Loucy (cell line): ENCODE measurements around the gene AFF3.

ENCODE experiments used
- H2AFZ ChIP-seq: fragments of 200-600 bp; sonication (generic); 2 replicates; pipeline ENCODE4 v1.6.0; 2016; ENCODE audit warnings: antibody characterized with exemption, mild to moderate bottlenecking, low read length, moderate library complexity
- H3F3A ChIP-seq: fragments of 200-600 bp; 2 replicates; pipeline ENCODE4 v1.6.0; 2016; ENCODE audit warnings: antibody characterized with exemption, low read depth, mild to moderate bottlenecking
- H3K27me3 ChIP-seq: fragments of 200-600 bp; sonication (generic); 2 replicates; pipeline ENCODE4 v1.6.1; 2014; ENCODE audit warnings: low read length, mild to moderate bottlenecking; ENCODE audit not compliant: insufficient read depth, poor library complexity, severe bottlenecking
- H3K36me3 ChIP-seq: fragments of 200-600 bp; sonication (generic); 2 replicates; pipeline ENCODE4 v1.6.1; 2016; ENCODE audit warnings: low read length; ENCODE audit not compliant: insufficient read depth
- H3K4me1 ChIP-seq: fragments of 200-600 bp; sonication (generic); 2 replicates; pipeline ENCODE4 v1.5.1; 2014; ENCODE audit warnings: low read length, mild to moderate bottlenecking; ENCODE audit not compliant: insufficient read depth, poor library complexity, severe bottlenecking
- H3K4me2 ChIP-seq: fragments of 200-600 bp; sonication (generic); 2 replicates; pipeline ENCODE4 v1.6.0; 2014; ENCODE audit warnings: antibody characterized with exemption, low read length, low read depth, mild to moderate bottlenecking; ENCODE audit not compliant: poor library complexity, severe bottlenecking
- H3K4me3 ChIP-seq: fragments of 200-600 bp; sonication (generic); 2 replicates; pipeline ENCODE4 v1.5.1; 2014; ENCODE audit warnings: low read length, mild to moderate bottlenecking, mixed read lengths; ENCODE audit not compliant: poor library complexity, severe bottlenecking
- H3K79me2 ChIP-seq: fragments of 200-600 bp; sonication (generic); 2 replicates; pipeline ENCODE4 v1.6.1; 2014; ENCODE audit warnings: low read length; ENCODE audit not compliant: insufficient read depth
- H3K9ac ChIP-seq: fragments of 200-600 bp; sonication (generic); 2 replicates; pipeline ENCODE4 v1.6.0; 2014; ENCODE audit warnings: mild to moderate bottlenecking, low read depth, low read length, moderate library complexity; ENCODE audit not compliant: poor library complexity, severe bottlenecking
- H3K9me2 ChIP-seq: fragments of 200-600 bp; sonication (generic); replicated peaks from 2 replicates; pipeline ENCODE4 v1.6.1; 2016; ENCODE audit warnings: low read depth, low read length, mixed read lengths
- H3K9me3 ChIP-seq: fragments of 200-600 bp; sonication (generic); 2 replicates; pipeline ENCODE4 v1.6.1; 2014; ENCODE audit warnings: mild to moderate bottlenecking, antibody characterized with exemption, low read length, low read depth; ENCODE audit not compliant: insufficient read depth
- H4K20me1 ChIP-seq: fragments of 200-600 bp; sonication (generic); 2 replicates; pipeline ENCODE4 v1.6.0; 2014; ENCODE audit warnings: antibody characterized with exemption, low read length, mild to moderate bottlenecking; ENCODE audit not compliant: insufficient read depth, poor library complexity, severe bottlenecking
- CTCF ChIP-seq: fragments of 200-600 bp; sonication (generic); conservative IDR thresholded peaks from 2 replicates; pipeline ENCODE4 v1.5.1; 2014; ENCODE audit warnings: mild to moderate bottlenecking, antibody characterized with exemption, low read length
- EZH2phosphoT487 ChIP-seq: fragments of 200-600 bp; IDR thresholded peaks from 2 replicates; pipeline ENCODE4 v1.6.1; 2018; ENCODE audit warnings: antibody characterized with exemption, mild to moderate bottlenecking, moderate library complexity, borderline replicate concordance

Gene AFF3

GRCh38 chr2:99899882-99900281 lies 242.5 kb downstream of the AFF3 start:
- no peak overlapping the region for H3K9ac ChIP-seq
- no peaks in the 10 kb centered on the region for H3K9me2 ChIP-seq
- H3K79me2 ChIP-seq, result no peaks in the 10 kb centered on the region
- H3K27me3 ChIP-seq, result no peaks in the 10 kb centered on the region
- H3K9me3 ChIP-seq, result no peaks in the 10 kb centered on the region
- no peak for TF ChIP-seq CTCF
- no peak for TF ChIP-seq EZH2phosphoT487
- no peaks in the 10 kb centered on the region for H4K20me1 ChIP-seq
- H3K36me3 ChIP-seq, result no peaks in the 10 kb centered on the region
- no peaks in the 10 kb centered on the region for H3F3A ChIP-seq
- no peak overlapping the region for H2AFZ ChIP-seq
- H3K4me3 ChIP-seq, result no peak overlapping the region
- no peak overlapping the region for H3K4me2 ChIP-seq
- H3K4me1 ChIP-seq, result peaks cover 24% of the 10 kb centered on the region

GRCh38 chr2:99899058-99899855 lies 243.1 kb downstream of the AFF3 start:
- Histone ChIP-seq H3K79me2 (no peaks in the 10 kb centered on the region), H3K4me3 (no peak overlapping the region), H3K4me1 (peaks cover 24% of the 10 kb centered on the region), H4K20me1 (no peaks in the 10 kb centered on the region), H3K9ac (no peak overlapping the region), H3K36me3 (no peaks in the 10 kb centered on the region), H3F3A (no peaks in the 10 kb centered on the region), H3K9me2 (no peaks in the 10 kb centered on the region), H3K27me3 (no peaks in the 10 kb centered on the region), H2AFZ (no peak overlapping the region), H3K4me2 (peak overlapping the region; percentile 40), H3K9me3 (no peaks in the 10 kb centered on the region)
- TF ChIP-seq EZH2phosphoT487, result no peak
- TF ChIP-seq CTCF, result no peak

GRCh38 chr2:99898336-99899048 lies 243.9 kb downstream of the AFF3 start:
- H3K9ac ChIP-seq, result no peak overlapping the region
- H3K36me3 ChIP-seq, result no peaks in the 10 kb centered on the region
- no peaks in the 10 kb centered on the region for H3K9me2 ChIP-seq
- H4K20me1 ChIP-seq, result no peaks in the 10 kb centered on the region
- H3K4me1 ChIP-seq, result peaks cover 24% of the 10 kb centered on the region
- H3K9me3 ChIP-seq, result no peaks in the 10 kb centered on the region
- no peaks in the 10 kb centered on the region for H3K79me2 ChIP-seq
- H2AFZ ChIP-seq, result no peak overlapping the region
- TF ChIP-seq CTCF, result no peak
- TF ChIP-seq EZH2phosphoT487, result no peak
- no peak overlapping the region for H3K4me3 ChIP-seq
- H3K27me3 ChIP-seq, result no peaks in the 10 kb centered on the region
- H3F3A ChIP-seq, result no peaks in the 10 kb centered on the region
- H3K4me2 ChIP-seq, result peak overlapping the region; percentile 40
